ENCODE measurements around the gene NR0B2. TPM values are rescaled to one million over a fixed set of nuclear protein-coding genes. Genes with fewer than 3 reads are reported as not detected.

NR0B2 gene
- total RNA-seq, 2 donors from 2014 or later = not detected

DNA sequence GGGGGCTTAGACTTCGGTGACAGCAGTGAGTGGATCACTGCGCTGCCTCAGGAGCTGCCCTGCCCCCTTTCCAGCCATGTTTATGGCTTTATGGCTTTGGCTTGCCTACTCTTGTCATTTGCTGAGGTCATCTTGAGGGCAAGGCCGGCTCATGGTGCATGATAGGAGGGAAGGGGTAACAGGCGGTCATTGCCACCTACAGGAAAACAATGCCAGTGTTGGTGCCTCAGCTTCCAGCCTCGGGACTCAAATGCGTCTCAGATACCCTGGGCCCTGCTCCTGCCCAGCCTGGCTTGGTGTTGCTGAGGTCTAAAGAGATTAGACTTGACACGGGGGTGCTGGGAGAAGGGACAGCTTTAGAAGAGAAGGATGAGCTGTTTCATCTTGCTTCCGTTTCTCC lies 32.0 kb upstream of the NR0B2 start:
- Histone ChIP-seq H3K36me3 (peaks cover 46% of the 10 kb centered on the region), H3K27me3 (replicated peaks; ENCODE audit: insufficient read depth) (no peaks in the 10 kb centered on the region), H3K27ac (no peak overlapping the region), H3K4me3 (no peak overlapping the region), H3K4me1 (ENCODE audit: control insufficient read depth in 1 of 2, low read depth in 2 of 2) (no peaks in the 10 kb centered on the region), H3K9me3 (no peaks in the 10 kb centered on the region)
- TF ChIP-seq, protein P1, sequence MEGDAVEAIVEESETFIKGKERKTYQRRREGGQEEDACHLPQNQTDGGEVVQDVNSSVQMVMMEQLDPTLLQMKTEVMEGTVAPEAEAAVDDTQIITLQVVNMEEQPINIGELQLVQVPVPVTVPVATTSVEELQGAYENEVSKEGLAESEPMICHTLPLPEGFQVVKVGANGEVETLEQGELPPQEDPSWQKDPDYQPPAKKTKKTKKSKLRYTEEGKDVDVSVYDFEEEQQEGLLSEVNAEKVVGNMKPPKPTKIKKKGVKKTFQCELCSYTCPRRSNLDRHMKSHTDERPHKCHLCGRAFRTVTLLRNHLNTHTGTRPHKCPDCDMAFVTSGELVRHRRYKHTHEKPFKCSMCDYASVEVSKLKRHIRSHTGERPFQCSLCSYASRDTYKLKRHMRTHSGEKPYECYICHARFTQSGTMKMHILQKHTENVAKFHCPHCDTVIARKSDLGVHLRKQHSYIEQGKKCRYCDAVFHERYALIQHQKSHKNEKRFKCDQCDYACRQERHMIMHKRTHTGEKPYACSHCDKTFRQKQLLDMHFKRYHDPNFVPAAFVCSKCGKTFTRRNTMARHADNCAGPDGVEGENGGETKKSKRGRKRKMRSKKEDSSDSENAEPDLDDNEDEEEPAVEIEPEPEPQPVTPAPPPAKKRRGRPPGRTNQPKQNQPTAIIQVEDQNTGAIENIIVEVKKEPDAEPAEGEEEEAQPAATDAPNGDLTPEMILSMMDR (IDR thresholded peaks at IDR 0.05) = no peak
- DNase-seq (ENCODE audit: low spot score) (no peak), ATAC-seq (ENCODE audit: insufficient number of reproducible peaks, low FRiP score, low read depth) (no peak)

GRCh38 chr1:26945138-26945537 lies 31.4 kb upstream of the NR0B2 start:
- no peak for DNase-seq (ENCODE audit: low spot score)
- TF ChIP-seq, protein P1 (IDR thresholded peaks at IDR 0.05) = no peak
- no peak overlapping the region for H3K27ac ChIP-seq
- H3K36me3 ChIP-seq = peaks cover 46% of the 10 kb centered on the region
- no peak for ATAC-seq (ENCODE audit: insufficient number of reproducible peaks, low FRiP score, low read depth)
- H3K27me3 ChIP-seq (replicated peaks; ENCODE audit: insufficient read depth) = no peaks in the 10 kb centered on the region
- H3K9me3 ChIP-seq = no peaks in the 10 kb centered on the region
- H3K4me1 ChIP-seq (ENCODE audit: control insufficient read depth in 1 of 2, low read depth in 2 of 2) = no peaks in the 10 kb centered on the region
- no peak overlapping the region for H3K4me3 ChIP-seq

DNA sequence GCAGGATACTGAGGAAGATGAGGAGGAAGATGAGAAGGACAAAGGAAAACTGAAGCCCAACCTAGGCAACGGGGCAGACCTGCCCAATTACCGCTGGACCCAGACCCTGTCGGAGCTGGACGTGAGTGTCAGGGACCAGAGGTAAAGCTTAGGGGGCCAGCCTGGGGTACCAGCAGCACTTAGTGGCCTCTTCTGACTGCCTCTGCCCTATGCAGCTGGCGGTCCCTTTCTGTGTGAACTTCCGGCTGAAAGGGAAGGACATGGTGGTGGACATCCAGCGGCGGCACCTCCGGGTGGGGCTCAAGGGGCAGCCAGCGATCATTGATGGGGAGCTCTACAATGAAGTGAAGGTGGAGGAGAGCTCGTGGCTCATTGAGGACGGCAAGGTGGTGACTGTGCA lies 28.9 kb upstream of the NR0B2 start:
- H3K27ac ChIP-seq = no peak overlapping the region
- no peak for DNase-seq (ENCODE audit: low spot score)
- TF ChIP-seq, protein P1 (IDR thresholded peaks at IDR 0.05) = no peak
- H3K27me3 ChIP-seq (replicated peaks; ENCODE audit: insufficient read depth) = no peaks in the 10 kb centered on the region
- no peaks in the 10 kb centered on the region for H3K4me1 ChIP-seq (ENCODE audit: control insufficient read depth in 1 of 2, low read depth in 2 of 2)
- no peak for ATAC-seq (ENCODE audit: insufficient number of reproducible peaks, low FRiP score, low read depth)
- H3K4me3 ChIP-seq = no peak overlapping the region
- H3K9me3 ChIP-seq = no peaks in the 10 kb centered on the region
- H3K36me3 ChIP-seq = peaks cover 46% of the 10 kb centered on the region

DNA sequence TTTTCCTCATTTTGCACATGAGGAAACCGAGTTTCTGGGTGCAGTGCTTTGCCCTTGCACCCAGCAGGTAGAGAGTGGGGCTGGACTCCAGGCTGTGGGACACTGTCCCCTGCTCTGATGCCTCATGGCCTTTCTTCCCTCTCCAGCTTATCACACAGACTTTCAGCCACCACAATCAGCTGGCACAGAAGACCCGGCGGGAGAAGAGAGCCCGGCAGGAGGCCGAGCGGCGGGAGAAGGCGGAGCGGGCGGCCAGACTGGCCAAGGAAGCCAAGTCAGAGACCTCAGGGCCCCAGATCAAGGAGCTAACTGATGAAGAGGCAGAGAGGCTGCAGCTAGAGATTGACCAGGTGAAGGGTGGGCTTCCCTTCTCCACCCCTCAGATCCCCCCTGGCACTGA lies 27.5 kb upstream of the NR0B2 start:
- DNase-seq (ENCODE audit: low spot score) = no peak
- Histone ChIP-seq H3K9me3 (no peaks in the 10 kb centered on the region), H3K4me1 (ENCODE audit: control insufficient read depth in 1 of 2, low read depth in 2 of 2) (no peaks in the 10 kb centered on the region), H3K4me3 (no peak overlapping the region), H3K36me3 (peaks cover 45% of the 10 kb centered on the region), H3K27ac (no peak overlapping the region), H3K27me3 (replicated peaks; ENCODE audit: insufficient read depth) (no peaks in the 10 kb centered on the region)
- ATAC-seq (ENCODE audit: insufficient number of reproducible peaks, low FRiP score, low read depth) = no peak
- TF ChIP-seq, protein P1 (IDR thresholded peaks at IDR 0.05) = no peak

DNA sequence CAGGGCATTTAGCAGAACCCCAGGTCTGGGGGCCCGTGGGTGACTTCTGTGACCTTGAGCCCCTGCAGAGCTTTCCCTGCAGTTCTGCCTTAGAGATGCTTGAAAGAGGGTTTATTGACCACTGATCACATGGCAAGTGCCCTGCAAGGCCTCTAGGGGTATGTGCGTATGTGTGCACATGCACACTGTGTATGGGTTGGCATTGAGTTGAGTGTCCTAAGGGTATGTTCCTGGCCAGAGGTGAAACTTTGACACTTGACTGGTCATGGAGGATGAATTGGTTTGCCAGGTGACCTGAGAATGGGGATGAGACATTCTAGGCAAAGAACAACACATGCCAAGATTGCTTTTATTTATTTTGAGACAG lies 24.9 kb upstream of the NR0B2 start:
- TF ChIP-seq, protein P1 (IDR thresholded peaks at IDR 0.05) = no peak
- Histone ChIP-seq H3K4me1 (ENCODE audit: control insufficient read depth in 1 of 2, low read depth in 2 of 2) (no peaks in the 10 kb centered on the region), H3K4me3 (no peak overlapping the region), H3K9me3 (no peaks in the 10 kb centered on the region), H3K27ac (no peak overlapping the region), H3K36me3 (peaks cover 29% of the 10 kb centered on the region), H3K27me3 (replicated peaks; ENCODE audit: insufficient read depth) (no peaks in the 10 kb centered on the region)
- ATAC-seq (ENCODE audit: insufficient number of reproducible peaks, low FRiP score, low read depth) = no peak
- DNase-seq (ENCODE audit: low spot score) = no peak

Measured in thoracic aorta (tissue), 2 donors.